GM21447 (cell line): ENCODE measurements around the gene LTO1.

Experiments used
- ATAC-seq: cut with Tn5 transposase; IDR thresholded peaks from one replicate; pipeline ENCODE4 v1.9.1; 2021; ENCODE audit not compliant: unreplicated experiment

Gene LTO1

DNA sequence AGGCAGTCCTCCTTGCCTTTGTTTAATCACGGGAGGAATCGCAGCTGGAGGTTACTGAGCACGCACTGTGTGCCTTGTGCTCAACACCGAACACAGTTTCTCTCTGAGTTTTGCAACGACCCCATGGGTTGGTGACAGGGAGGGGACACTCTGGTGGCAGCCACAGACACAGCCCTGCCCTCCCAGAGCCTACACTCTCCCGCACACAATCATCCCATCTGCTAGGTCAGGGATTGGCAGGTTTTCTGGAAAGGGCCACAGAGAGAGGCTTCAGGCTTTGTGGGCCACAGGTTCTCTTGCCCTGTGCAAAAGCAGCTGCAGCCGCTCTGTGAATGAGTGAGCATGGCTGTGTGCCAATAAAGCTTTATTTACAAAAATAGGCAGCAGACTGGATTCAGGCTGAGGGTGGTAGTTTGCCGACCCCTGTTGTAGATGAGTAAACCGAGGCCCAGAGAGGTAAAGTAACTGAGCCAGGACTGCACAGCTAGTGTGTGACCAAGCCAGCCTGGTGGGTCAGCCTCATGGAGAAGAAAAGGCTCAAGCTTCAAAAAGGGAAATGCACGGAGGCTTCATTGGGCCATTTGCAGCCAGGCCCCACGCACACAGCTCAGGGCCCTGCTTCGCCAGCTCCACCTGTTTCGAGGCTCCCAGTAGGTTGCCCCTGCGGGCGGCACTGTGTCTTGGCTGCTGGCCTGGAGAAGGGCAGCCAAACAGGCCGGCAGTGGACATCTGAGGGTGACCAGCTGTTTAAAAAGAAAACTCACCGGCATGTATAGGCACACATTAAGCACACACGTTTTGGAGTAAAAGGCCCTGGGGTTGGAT lies 16.3 kb downstream of the LTO1 start:
- ATAC-seq = no peak

DNA sequence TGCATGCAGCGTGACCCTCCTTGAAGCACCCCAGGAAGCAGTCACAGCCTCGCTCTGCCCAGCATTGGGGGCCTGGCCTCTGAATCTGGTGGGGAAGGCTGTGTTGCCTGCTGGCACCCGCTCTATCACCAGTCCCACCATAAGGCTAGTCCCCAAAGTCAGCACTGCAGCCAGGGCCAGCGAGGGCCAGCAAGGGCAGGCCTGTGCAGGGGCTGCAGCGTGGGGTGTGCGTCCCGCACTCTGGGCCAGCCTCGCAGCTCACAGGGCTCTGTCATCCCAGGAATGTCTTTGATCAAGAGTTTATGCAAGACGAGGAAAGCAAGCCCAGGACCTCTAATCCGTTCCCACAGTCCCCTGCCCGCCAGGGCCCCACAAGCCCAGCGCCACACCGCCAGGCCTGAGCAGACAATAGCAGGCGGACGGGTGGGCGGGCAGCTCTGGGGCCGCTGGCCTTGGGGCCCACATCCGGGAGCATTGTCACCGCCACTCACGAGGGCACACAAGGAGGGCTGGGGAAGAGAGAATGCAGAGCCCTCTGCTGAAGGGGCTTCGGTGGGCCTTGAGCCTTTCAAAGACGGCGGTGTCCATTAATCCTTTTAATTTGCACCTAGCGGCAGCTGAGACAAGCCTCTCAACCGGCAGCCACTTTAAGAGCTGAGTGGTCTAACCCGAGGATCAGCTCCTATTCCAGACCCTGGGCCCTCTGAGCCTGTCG lies 17.1 kb downstream of the LTO1 start:
- no peak for ATAC-seq

DNA sequence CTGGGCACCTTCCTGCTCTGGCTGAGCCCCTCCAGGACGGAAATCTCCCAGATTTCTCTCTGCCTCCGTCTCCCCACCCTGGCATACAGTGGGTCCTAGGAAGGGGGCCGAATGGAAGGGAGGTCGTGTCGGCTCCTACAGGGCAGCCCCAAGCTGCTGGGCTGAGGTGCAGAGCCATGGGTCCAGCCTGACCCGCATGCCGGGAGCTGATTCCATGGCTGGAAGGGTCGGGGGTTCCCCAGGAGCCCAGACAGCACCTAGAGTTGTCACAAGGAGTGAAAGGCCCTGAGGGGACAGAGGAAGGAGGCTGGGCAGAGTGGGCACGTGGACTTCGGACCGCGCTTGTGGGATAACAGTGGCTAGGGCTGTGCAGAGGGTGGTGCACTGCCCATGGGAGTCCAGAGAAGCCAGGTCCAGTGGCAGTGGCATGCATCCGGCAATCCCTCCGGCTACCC lies 17.7 kb downstream of the LTO1 start:
- ATAC-seq = no peak

DNA sequence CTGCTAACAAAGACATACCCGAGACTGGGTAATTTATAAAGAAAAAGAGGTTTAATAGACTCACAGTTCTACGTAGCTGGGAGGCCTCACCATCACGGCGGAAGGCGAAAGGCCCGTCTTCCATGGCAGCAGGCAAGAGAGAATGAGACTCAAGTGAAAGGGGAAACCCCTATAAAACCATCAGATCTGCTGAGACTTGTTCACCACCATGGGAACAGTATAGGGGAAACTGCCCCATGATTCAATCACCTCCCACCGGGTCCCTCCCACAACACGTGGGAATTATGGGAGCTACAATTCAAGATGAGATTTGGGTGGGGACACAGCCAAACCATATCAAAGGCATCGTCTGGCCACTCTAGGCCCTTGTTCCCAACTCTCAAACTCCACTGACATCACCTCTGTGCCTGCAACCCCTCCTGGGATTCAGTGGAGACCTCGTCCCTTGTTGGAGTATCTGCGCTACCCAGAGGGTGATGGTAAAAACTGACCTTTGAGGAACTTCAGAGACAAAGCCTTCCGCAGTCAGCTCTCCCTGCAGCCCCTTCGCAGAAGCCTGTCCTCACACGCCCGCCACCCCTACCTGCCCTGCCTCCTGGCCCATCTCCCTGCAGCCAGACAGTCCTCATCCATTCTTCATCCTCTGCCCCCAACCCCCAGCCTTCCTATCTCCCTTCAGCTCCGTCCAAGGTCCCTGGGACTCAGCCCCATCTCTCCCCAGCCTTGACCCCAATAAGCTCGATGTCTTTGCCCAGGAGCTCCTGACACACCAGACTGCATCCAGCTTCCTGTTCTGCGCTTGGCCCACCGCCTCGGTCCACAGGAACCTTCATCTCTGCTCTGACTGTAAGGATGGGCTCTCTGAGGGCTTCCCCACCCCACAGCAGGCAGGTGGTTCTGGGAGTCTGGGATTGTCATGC lies 18.4 kb downstream of the LTO1 start:
- ATAC-seq = no peak

DNA sequence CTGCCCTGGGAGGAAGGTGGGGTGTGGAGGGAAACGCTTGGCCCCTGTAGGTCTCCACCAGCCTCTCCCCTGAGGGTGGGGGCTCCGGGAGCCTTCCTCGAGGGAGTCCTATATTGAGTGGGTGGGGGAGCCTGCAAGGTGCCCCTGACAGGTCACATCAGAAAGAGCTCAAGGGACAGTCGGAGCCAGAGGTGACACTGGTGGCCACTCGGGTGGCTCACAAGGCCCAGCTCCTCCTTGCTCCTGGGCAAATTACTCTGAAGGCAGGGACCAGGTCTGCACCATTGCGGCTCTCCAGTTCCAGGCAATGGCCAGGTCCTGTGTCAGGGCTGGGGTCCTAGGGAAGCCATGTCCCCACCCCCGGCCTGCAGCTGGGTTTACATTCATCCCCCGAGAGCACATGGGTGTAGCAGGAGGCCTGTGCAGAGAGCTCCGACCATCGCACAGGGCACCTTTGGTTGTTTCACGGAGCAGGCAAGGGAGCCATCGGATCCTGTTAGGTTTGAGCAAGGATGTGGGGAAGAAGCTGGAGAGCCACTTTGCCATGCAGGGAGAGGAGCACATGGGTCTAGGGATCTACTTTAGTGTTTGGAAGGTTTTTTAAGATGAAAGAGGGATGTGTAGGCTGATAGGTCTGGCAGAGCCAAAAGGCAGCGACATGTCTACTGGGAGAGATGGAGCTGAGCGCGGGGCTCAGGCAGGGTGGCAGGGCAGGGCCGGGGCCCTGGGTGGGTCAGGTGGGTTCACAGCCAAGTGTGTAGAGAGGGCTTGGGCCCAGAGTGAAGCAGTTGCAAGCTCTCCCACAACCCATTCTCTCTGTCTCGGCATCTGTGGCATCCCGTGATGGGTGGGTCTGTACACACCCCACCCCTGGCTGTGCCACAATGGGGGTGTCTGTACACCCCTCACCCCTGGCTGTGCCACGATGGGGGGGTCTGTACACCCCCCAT lies 19.4 kb downstream of the LTO1 start:
- ATAC-seq = no peak

DNA sequence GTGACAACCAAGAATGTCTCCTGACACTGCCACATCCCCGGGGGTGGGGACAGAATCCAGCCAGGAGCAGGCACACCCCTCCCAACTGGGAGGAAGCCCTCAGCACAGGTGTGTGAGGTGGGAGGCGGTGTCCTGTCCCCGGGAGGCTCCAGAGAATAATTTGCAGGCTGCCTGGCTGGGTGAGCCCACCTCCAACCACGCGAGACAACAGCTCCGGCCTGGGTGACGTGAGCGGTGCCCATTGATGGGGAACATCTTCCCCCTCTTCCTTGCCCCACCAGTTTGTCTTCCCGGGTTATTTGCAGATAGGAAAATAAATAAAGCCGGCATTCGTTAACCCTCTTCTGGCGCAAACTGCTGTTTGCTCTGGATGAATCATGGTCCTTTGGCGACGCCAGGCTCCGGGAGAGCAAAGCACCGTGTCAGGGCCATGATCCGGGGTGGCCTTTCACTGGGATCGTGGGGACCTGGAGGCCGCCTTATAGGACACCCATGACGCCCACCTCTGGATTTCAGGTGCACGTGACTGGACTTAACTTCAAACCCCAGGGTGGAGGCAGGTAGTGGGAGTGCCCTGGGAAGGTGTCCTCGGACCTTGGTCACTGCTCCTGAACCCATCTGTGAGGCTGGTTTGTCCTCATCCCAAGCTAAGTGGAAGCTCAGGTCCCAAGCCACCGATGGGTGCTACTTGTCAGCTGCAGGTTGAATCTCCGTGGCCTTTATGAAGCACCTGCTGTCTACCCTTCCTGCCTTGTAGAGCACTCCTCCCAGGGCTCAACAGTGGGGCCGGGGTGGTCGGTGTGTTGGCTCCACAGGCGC lies 20.3 kb downstream of the LTO1 start:
- ATAC-seq = no peak

DNA sequence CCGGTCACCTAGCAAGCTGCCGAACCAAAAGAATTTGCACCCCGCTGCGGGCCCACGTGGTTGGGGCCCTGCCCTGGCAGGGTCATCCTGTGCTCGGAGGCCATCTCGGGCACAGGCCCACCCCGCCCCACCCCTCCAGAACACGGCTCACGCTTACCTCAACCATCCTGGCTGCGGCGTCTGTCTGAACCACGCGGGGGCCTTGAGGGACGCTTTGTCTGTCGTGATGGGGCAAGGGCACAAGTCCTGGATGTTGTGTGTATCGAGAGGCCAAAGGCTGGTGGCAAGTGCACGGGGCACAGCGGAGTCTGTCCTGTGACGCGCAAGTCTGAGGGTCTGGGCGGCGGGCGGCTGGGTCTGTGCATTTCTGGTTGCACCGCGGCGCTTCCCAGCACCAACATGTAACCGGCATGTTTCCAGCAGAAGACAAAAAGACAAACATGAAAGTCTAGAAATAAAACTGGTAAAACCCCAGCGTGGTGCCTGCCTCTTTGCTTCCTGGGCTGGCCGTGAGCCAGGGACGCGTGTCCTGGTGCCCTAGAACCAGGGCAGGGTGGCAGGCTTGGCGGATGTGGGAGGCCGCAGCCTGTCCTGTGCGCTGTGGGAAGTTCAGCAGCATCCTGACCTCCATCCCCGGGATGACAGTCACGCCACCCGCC lies 21.0 kb downstream of the LTO1 start:
- no peak for ATAC-seq

DNA sequence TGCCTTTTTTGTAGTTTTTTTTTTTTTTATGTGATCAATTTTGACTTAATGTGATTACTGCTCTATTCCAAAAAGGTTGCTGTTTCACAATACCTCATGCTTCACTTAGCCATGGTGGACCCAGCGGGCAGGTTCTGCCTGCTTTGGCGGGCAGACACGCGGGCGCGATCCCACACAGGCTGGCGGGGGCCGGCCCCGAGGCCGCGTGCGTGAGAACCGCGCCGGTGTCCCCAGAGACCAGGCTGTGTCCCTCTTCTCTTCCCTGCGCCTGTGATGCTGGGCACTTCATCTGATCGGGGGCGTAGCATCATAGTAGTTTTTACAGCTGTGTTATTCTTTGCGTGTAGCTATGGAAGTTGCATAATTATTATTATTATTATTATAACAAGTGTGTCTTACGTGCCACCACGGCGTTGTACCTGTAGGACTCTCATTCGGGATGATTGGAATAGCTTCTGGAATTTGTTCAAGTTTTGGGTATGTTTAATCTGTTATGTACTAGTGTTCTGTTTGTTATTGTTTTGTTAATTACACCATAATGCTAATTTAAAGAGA lies 21.7 kb downstream of the LTO1 start:
- no peak for ATAC-seq

DNA sequence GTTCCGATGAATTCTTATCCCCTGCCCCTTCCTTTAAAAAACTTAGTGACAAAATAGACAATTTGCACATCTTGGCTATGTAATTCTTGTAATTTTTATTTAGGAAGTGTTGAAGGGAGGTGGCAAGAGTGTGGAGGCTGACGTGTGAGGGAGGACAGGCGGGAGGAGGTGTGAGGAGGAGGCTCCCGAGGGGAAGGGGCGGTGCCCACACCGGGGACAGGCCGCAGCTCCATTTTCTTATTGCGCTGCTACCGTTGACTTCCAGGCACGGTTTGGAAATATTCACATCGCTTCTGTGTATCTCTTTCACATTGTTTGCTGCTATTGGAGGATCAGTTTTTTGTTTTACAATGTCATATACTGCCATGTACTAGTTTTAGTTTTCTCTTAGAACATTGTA lies 22.2 kb downstream of the LTO1 start:
- no peak for ATAC-seq

DNA sequence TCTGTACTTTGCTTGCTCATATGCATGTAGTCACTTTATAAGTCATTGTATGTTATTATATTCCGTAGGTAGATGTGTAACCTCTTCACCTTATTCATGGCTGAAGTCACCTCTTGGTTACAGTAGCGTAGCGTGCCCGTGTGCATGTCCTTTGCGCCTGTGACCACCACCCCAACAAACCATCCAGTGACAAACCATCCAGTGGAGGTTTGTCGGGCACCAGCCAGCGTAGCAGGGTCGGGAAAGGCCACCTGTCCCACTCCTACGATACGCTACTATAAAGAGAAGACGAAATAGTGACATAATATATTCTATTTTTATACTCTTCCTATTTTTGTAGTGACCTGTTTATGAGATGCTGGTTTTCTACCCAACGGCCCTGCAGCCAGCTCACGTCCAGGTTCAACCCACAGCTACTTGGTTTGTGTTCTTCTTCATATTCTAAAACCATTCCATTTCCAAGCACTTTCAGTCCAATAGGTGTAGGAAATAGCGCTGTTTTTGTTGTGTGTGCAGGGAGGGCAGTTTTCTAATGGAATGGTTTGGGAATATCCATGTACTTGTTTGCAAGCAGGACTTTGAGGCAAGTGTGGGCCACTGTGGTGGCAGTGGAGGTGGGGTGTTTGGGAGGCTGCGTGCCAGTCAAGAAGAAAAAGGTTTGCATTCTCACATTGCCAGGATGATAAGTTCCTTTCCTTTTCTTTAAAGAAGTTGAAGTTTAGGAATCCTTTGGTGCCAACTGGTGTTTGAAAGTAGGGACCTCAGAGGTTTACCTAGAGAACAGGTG lies 23.1 kb downstream of the LTO1 start:
- no peak for ATAC-seq

DNA sequence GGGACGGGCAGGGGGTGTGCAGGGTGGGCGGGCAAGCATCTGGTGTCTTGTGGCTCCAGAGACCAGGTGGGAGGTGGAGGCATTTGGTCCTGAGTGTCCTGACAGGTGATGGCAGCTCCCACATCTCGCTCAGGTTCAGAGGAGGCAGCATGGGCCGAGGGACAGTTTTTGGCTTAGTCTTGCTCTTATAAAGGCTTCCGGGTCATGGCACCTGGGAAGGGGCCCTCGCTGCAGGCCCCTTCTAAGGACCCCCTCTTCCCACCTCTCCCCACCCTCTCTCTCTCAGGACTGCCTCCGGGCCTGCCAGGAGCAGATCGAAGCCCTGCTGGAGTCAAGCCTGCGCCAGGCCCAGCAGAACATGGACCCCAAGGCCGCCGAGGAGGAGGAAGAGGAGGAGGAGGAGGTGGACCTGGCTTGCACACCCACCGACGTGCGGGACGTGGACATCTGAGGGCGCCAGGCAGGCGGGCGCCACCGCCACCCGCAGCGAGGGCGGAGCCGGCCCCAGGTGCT lies 24.3 kb downstream of the LTO1 start:
- no peak for ATAC-seq

DNA sequence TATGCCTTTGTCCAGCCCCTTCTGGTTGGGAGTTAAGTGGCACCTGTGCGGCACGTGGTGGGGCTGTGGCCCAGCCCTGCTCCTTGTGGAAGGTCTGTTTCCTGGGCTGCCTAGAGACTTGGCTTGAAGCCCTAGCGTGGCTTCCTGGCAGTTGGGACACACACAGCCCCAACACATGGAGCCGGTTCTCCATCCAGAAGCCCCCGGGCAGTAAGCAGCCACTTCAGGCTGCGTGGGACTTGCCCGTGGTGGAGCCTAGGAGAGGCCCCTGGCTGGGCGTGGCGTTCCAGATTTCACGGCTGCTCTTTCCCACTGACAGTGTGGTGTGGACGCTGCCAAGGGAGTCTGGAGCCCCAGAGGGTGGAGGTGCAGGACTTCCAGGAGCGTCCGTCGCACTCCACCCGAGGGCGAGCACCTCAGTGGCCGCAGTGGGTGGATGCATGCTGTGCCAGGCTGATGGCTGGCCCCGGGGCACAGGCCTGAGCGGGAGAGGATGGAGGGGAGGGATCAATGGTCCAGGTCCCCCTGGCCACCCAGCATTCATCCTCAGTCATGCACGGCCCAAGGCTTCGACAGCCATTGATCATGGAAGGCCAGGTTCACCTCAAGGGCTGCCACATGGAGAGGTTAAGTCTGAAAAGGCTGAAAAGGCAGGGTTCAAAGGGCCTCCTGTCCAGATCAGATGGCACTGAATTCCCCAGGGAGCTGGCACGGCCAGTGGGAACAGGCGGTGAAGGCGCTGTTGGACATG lies 24.9 kb downstream of the LTO1 start:
- ATAC-seq = no peak

DNA sequence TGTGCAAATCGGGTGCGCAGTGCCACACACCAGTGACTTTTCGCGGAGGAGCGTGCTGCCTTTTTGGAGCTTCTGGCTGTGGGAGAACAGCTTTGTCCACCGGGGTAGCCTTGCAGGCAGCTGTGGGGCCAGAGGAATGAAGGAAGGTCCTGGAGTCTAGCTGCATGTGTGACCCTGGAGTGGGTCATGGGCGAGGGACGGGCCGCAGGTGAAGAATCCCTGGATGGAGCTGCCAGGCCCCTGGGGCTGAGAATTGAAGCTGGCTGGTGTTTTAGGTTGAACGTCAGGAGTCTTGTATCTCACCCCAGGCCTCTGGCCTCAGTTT lies 25.6 kb downstream of the LTO1 start:
- ATAC-seq = no peak

DNA sequence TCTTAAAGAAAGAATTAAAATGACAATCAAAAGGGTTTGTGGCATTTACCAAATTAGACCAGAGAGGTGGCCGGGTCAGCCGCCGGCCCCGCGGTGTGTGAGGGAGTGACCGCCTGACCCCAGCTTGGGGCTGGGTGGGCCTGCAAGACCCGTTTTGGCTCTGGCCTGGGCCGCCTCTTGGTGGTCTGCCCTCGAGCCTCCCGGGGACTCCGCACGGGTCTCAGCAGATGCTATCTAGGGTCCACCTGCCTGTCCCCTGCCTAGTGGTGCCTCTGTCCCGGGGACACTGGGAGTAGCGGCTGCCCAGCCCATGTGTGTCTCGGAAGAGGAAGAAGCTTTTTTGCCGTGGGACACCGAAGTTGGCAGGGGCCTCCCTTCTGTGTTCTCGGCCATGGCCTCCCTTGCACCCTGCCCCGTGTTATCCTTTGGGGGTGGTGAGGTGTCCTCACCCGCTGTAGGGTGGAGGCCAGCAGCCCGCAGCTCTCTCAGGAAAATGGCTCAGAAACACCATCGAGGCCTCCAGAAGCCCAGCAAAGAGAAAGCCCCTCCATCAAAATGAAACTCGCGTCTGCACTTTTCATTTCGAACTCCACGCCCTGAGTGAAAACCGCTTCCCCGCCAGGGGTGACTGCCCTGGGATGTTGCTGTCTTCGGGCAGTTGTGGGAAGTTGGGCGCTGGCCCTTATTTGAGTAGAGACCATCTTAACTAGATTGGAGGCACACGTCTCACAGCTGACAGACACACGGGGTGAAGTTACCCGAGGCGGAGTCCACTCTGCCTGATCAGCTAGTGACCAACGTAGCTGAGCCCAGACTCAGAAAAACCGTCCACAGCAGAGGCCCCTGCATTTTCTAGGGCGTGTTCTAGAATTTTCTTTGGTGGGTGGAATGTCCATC lies 26.2 kb downstream of the LTO1 start:
- ATAC-seq = no peak

DNA sequence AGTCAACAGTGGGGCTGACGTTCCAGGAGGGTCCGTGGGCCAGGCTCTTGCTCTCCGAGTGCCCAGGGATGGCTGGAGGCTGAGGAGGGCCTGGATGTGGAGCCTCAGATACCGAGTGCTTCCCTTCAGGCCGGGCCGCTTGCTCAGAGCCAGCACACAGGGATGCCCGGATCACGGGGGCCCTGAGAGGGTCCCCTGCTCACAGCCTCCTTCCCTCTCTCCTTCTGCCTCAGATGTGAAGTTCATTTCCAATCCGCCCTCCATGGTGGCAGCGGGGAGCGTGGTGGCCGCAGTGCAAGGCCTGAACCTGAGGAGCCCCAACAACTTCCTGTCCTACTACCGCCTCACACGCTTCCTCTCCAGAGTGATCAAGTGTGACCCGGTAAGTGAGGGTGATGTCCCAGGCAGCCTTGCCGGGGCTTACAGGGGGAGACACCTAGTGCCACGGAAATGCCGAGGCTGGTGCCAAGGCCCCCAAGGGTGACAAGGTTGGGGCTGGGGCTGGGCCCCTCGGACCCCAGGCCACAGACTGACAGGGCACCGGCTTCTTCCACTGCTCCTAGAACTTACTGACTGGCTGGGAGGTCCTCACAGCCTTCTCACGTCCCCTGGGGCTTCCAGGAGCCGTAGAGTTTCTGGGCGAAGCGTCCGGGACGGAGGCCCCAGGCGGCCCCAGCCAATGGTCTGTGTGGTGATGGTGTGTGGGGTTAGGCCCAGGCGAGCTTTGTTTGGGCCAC lies 27.2 kb downstream of the LTO1 start:
- ATAC-seq = no peak
